GM18870 (cell line): ENCODE data around the gene MYO5C.

Source experiments
- ATAC-seq: cut with Tn5 transposase; IDR thresholded peaks from one replicate; pipeline ENCODE4 v1.9.1; 2021; ENCODE audit warnings: moderate library complexity; ENCODE audit not compliant: unreplicated experiment

The MYO5C gene

GRCh38 chr15:52153900-52154895 is 141.4 kb downstream of the MYO5C start:
- ATAC-seq = no peak

- ATAC-seq = no peak
These were observed 144.3 kb downstream of the MYO5C start for GRCh38 chr15:52151353-52151752.

- no peak for ATAC-seq
These were observed 144.7 kb downstream of the MYO5C start for GRCh38 chr15:52150871-52151270.

- ATAC-seq = no peak
These were observed 145.4 kb downstream of the MYO5C start for GRCh38 chr15:52150043-52150825.

DNA sequence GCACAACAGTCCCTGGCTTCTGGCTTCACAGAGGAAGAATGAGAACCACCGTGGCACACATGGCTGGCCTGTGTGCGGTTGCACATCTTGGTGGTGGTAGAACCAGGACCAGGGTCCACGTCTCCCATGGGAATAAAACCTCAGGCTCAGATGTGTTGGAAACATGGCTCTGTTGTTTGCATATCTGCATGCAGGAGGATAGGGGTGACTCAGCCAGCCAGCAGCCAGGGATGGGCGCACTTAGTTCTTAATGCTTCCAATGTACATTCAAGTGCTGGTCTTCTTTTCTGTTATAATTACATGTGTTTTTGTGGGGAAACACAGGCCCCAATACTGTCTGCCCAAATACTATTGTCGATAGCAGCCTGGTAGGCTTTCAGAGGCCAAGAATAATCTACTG is 147.2 kb downstream of the MYO5C start:
- ATAC-seq = no peak

DNA sequence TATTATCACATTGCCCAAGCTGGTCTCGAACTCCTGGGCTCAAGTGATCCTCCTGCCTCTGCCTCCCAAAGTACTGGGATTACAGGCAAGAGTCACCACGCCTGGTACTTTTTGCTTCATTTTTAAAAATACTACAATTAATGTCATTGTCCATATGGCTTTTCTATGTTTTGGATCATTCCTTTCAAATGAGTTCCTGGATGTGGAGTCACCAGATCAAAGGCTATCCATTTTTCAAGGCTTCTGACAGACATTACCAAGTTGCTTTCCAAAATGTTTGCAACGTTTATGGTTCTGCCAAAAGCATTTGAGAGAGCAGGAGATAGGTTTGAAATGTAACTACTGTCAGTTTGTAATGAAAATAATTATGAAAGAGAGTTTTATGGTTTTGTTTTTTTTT is 148.8 kb downstream of the MYO5C start:
- no peak for ATAC-seq

- no peak for ATAC-seq
These were observed 149.3 kb downstream of the MYO5C start for GRCh38 chr15:52146261-52146660.

GRCh38 chr15:52144656-52145178 is 150.9 kb downstream of the MYO5C start:
- no peak for ATAC-seq

DNA sequence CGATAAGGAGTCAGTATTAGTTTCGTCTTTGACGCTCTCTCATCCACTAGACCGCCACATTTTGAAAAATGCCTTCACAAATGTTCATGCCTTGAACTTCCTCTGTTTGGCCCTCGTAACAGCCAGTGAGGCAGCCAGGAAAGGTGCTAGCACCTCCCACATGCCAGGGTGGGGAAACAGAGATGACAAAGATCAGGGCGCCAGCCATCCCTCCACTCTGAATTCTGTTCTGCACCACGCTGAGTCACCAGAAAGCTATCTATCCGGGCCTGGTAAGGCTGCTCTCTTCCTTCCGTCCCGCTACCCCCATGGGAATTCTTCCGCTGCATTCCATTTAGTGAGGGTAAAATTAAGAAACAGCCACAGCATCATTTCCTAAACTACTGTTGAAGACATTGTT is 151.7 kb downstream of the MYO5C start:
- no peak for ATAC-seq
